Lower lobe of right lung (tissue), 2 donors: Measurements from ENCODE around the gene RAB3IL1. TPM values are rescaled to one million over a fixed set of nuclear protein-coding genes. Genes with fewer than 3 reads are reported as not detected.

Experiments used
- ATAC-seq, 2 donors: fragments of 200-7000 bp; cut with Tn5 transposase; one replicate each; pipeline ENCODE4 v1.9.1; 2020 to 2022; ENCODE audit warnings: mild to moderate bottlenecking in 2 of 2, moderate library complexity in 2 of 2
- DNase-seq: peaks from one replicate; pipeline ENCODE4 v3.0.0-alpha.2; 2020
- H3K27ac ChIP-seq: fragments of 200-600 bp; one replicate; pipeline ENCODE4 v1.8.0; 2022
- H3K27me3 ChIP-seq: fragments of 200-600 bp; one replicate; pipeline ENCODE4 v1.8.0; 2022; ENCODE audit warnings: low read depth
- H3K36me3 ChIP-seq: fragments of 200-600 bp; one replicate; pipeline ENCODE4 v1.8.0; 2022; ENCODE audit warnings: mild to moderate bottlenecking
- H3K4me1 ChIP-seq: fragments of 200-600 bp; one replicate; pipeline ENCODE4 v1.8.0; 2022
- H3K4me3 ChIP-seq: fragments of 200-600 bp; one replicate; pipeline ENCODE4 v1.8.0; 2022; ENCODE audit warnings: mild to moderate bottlenecking
- H3K9me3 ChIP-seq: fragments of 200-600 bp; one replicate; pipeline ENCODE4 v1.8.0; 2022
- CTCF ChIP-seq: fragments of 200-600 bp; IDR thresholded peaks from one replicate; pipeline ENCODE4 v1.8.0; 2022; ENCODE audit warnings: antibody characterized with exemption, mild to moderate bottlenecking
- intact Hi-C: fragments of 100-400 bp; cut with DNase I; formaldehyde crosslinking; loops from one replicate; pipeline ENCODE4 v1.11.0; 2022
- total RNA-seq: library from RNA; stranded (reverse); fragmentation: NEBNext Ultra II Directional; extraction: Animal tissue kit (Norgen Biotek cat#: 25700); gene quantifications from one replicate; pipeline ENCODE4 v1.2.1, GENCODE V29; 2021
- donor health status: DM: no; HTN: yes; CAD: no; lungs with severe emphysema.

RAB3IL1 gene
- total RNA-seq, 1 donor from 2014 or later = 11.4 TPM

- intact Hi-C loops = no loop called here
- ATAC-seq = no peak
- no peak for DNase-seq
Measured at GRCh38 chr11:61880031-61880430, 37.3 kb downstream of the RAB3IL1 start.

GRCh38 chr11:61879152-61879551 lies 38.2 kb downstream of the RAB3IL1 start:
- H3K27ac ChIP-seq = no peak overlapping the region
- peaks cover 6% of the 10 kb centered on the region for H3K36me3 ChIP-seq
- no peak for TF ChIP-seq CTCF
- no peaks in the 10 kb centered on the region for H3K9me3 ChIP-seq
- DNase-seq (no peak), ATAC-seq (no peak)
- intact Hi-C loops = no loop called here
- no peak overlapping the region for H3K4me3 ChIP-seq
- H3K4me1 ChIP-seq = no peaks in the 10 kb centered on the region
- H3K27me3 ChIP-seq = no peaks in the 10 kb centered on the region

More at GRCh38 chr11:61880031-61880430, 37.3 kb downstream of the RAB3IL1 start:
- TF ChIP-seq CTCF = no peak
- H3K27ac ChIP-seq = no peak overlapping the region
- H3K4me3 ChIP-seq = no peak overlapping the region
- no peaks in the 10 kb centered on the region for H3K4me1 ChIP-seq
- H3K9me3 ChIP-seq = no peaks in the 10 kb centered on the region
- no peaks in the 10 kb centered on the region for H3K27me3 ChIP-seq
- peaks cover 6% of the 10 kb centered on the region for H3K36me3 ChIP-seq

GRCh38 chr11:61875698-61876097 lies 41.7 kb downstream of the RAB3IL1 start:
- peaks cover 11% of the 10 kb centered on the region for H3K4me1 ChIP-seq
- ATAC-seq = no peak
- H3K27me3 ChIP-seq = peaks cover 11% of the 10 kb centered on the region
- no peak for TF ChIP-seq CTCF
- intact Hi-C loops = no loop called here
- H3K27ac ChIP-seq = no peak overlapping the region
- H3K36me3 ChIP-seq = peaks cover 6% of the 10 kb centered on the region
- DNase-seq = no peak
- no peaks in the 10 kb centered on the region for H3K9me3 ChIP-seq
- H3K4me3 ChIP-seq = no peak overlapping the region

GRCh38 chr11:61874853-61875252 lies 42.5 kb downstream of the RAB3IL1 start:
- Histone ChIP-seq H3K4me3 (no peak overlapping the region), H3K9me3 (no peaks in the 10 kb centered on the region), H3K27ac (no peak overlapping the region), H3K27me3 (peaks cover 11% of the 10 kb centered on the region), H3K4me1 (peaks cover 11% of the 10 kb centered on the region), H3K36me3 (peaks cover 6% of the 10 kb centered on the region)
- TF ChIP-seq CTCF = no peak
- intact Hi-C loops = no loop called here
- DNase-seq (no peak), ATAC-seq (no peak)

- H3K27me3 ChIP-seq = peaks cover 11% of the 10 kb centered on the region
- peak; percentile 16 to 64 for ATAC-seq
- H3K36me3 ChIP-seq = peaks cover 6% of the 10 kb centered on the region
- H3K4me3 ChIP-seq = no peak overlapping the region
- peaks cover 11% of the 10 kb centered on the region for H3K4me1 ChIP-seq
- TF ChIP-seq CTCF = no peak
- H3K27ac ChIP-seq = no peak overlapping the region
- no peaks in the 10 kb centered on the region for H3K9me3 ChIP-seq
- DNase-seq = peak; percentile 69
- intact Hi-C loops = no loop called here
Measured at GRCh38 chr11:61874377-61874809, 43.0 kb downstream of the RAB3IL1 start.
